HEK293 (cell line): ENCODE results near the gene TOP3A.
A peak's percentile ranks its signal among the peaks of the same experiment; 100 is the strongest.

Experiments used
- CTCF ChIA-PET: fragments of 350-600 bp; formaldehyde crosslinking; extraction: SDS; loops from one replicate; lab custom pipeline; 2021; ENCODE audit warnings: antibody characterized with exemption; lab: Yijun Ruan, JAX
- POLR2A ChIA-PET: fragments of 300-600 bp; formaldehyde crosslinking; extraction: SDS; loops from one replicate; lab custom pipeline; 2020; ENCODE audit warnings: antibody characterized with exemption, inconsistent platforms; lab: Yijun Ruan, JAX
- H3K27ac ChIP-seq: fragments of 200-500 bp; sonication (Bioruptor generic); 2 replicates; pipeline ENCODE4 v1.5.1; 2014; ENCODE audit warnings: low read depth, low read length, control low read depth, inconsistent platforms; ENCODE audit errors: extremely low read depth
- H3K36me3 ChIP-seq, 2 experiments: fragments of 200-500 bp in 1 of 2; sonication (Bioruptor generic) in 1 of 2; 1 replicate in 1 of 2; 2 replicates in 1 of 2; pipeline ENCODE4 v1.5.1; 2014 to 2017; ENCODE audit warnings: inconsistent platforms in 2 of 2, low read length in 2 of 2; ENCODE audit not compliant: control insufficient read depth in 2 of 2, insufficient read depth in 1 of 2
- H3K4me1 ChIP-seq: fragments of 200-500 bp; sonication (Bioruptor generic); 2 replicates; pipeline ENCODE4 v1.5.1; 2014; ENCODE audit warnings: mild to moderate bottlenecking, low read length, inconsistent platforms; ENCODE audit not compliant: control insufficient read depth, insufficient read depth
- H3K4me3 ChIP-seq: 2 replicates; pipeline ENCODE4 v1.5.1; 2011; ENCODE audit warnings: low read depth, mild to moderate bottlenecking, control low read depth, low read length, moderate library complexity
- H3K9me3 ChIP-seq: fragments of 200-500 bp; sonication (Bioruptor generic); 2 replicates; pipeline ENCODE4 v1.5.1; 2014; ENCODE audit warnings: low read depth, low read length, inconsistent platforms; ENCODE audit not compliant: control insufficient read depth, insufficient read depth
- BCL11B ChIP-seq: fragments of 450-650 bp; formaldehyde crosslinking; IDR thresholded peaks from 2 replicates; pipeline ENCODE4 v1.5.1; 2016; ENCODE audit warnings: low read depth, missing biosample characterization, missing genetic modification characterization
- KLF8 ChIP-seq: fragments of 450-650 bp; formaldehyde crosslinking; IDR thresholded peaks from 2 replicates; pipeline ENCODE4 v1.5.1; 2016; ENCODE audit warnings: missing biosample characterization, missing genetic modification characterization
- KLF9 ChIP-seq: fragments of 450-650 bp; formaldehyde crosslinking; IDR thresholded peaks from 2 replicates; pipeline ENCODE4 v1.5.1; 2016; ENCODE audit warnings: missing biosample characterization, missing genetic modification characterization, low read depth
- MZF1 ChIP-seq: fragments of 450-650 bp; formaldehyde crosslinking; IDR thresholded peaks from 2 replicates; pipeline ENCODE4 v1.5.1; 2017; ENCODE audit warnings: missing biosample characterization, missing genetic modification characterization, borderline replicate concordance
- REPIN1 ChIP-seq: fragments of 450-650 bp; formaldehyde crosslinking; IDR thresholded peaks from 2 replicates; pipeline ENCODE4 v1.5.1; 2017; ENCODE audit warnings: missing biosample characterization, missing genetic modification characterization, low read depth
- SP3 ChIP-seq: fragments of 450-650 bp; formaldehyde crosslinking; IDR thresholded peaks from 2 replicates; pipeline ENCODE4 v1.5.1; 2016; ENCODE audit warnings: missing biosample characterization, missing genetic modification characterization
- ZBTB7A ChIP-seq: fragments of 450-650 bp; formaldehyde crosslinking; IDR thresholded peaks from 2 replicates; pipeline ENCODE4 v1.5.1; 2016; ENCODE audit warnings: low read depth, missing biosample characterization, missing genetic modification characterization
- ZFHX2 ChIP-seq: fragments of 450-650 bp; formaldehyde crosslinking; conservative IDR thresholded peaks from 2 replicates; pipeline ENCODE4 v1.5.1; 2016; ENCODE audit warnings: missing biosample characterization, missing genetic modification characterization
- ZNF184 ChIP-seq: fragments of 450-650 bp; IDR thresholded peaks from 2 replicates; pipeline ENCODE4 v1.5.1; 2018; ENCODE audit warnings: missing biosample characterization, mild to moderate bottlenecking, missing genetic modification characterization
- ZNF202 ChIP-seq: fragments of 450-650 bp; formaldehyde crosslinking; IDR thresholded peaks from 2 replicates; pipeline ENCODE4 v1.5.1; 2016; ENCODE audit warnings: missing biosample characterization, missing genetic modification characterization, borderline replicate concordance
- ZNF48 ChIP-seq: fragments of 450-650 bp; formaldehyde crosslinking; IDR thresholded peaks from 2 replicates; pipeline ENCODE4 v1.5.1; 2016; ENCODE audit warnings: missing biosample characterization, missing genetic modification characterization
- ZNF514 ChIP-seq: fragments of 450-650 bp; formaldehyde crosslinking; IDR thresholded peaks from 2 replicates; pipeline ENCODE4 v1.5.1; 2016; ENCODE audit warnings: missing biosample characterization, missing genetic modification characterization
- TF ChIP-seq, protein P1 (sequence below): fragments of 450-650 bp; formaldehyde crosslinking; IDR thresholded peaks from 2 replicates; pipeline ENCODE4 v1.5.1; 2016; ENCODE audit warnings: missing biosample characterization, missing genetic modification characterization
- TF ChIP-seq, protein P2 (sequence below): sonication (generic); formaldehyde crosslinking; IDR thresholded peaks from 2 replicates; pipeline ENCODE4 v1.8.1; 2022; ENCODE audit warnings: mild to moderate bottlenecking, moderate library complexity, missing genetic modification reagents
- TF ChIP-seq, protein P3 (sequence below): fragments of 450-650 bp; formaldehyde crosslinking; IDR thresholded peaks from 2 replicates; pipeline ENCODE4 v1.5.1; 2016; ENCODE audit warnings: missing biosample characterization, missing genetic modification characterization

TOP3A gene

DNA sequence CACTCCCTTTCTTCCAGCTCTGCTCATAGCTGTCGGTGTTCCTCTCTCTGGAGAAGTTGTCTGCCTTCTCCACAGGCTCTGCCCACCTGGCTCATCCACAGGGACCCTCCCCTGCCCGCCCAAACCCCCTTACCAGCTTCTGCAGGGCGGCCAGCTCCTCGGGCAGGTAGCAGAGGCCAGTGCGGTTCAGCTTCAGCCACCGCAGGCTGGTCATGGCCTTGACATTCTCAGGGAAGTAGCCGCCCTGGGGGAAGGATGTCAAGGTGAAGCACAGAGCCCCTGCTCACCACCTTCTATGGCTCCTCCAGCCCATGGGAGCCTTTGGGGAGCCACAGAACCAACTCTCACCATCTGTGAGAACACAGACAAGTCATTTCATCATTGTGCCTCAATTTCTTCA lies 58.0 kb downstream of the TOP3A start:
- peaks cover 12% of the 10 kb centered on the region for H3K4me1 ChIP-seq
- no peaks in the 10 kb centered on the region for H3K9me3 ChIP-seq
- peak overlapping the region; percentile 96; the same call in 1 of the 2 replicates for H3K27ac ChIP-seq
- CTCF ChIA-PET: interaction anchor here (0.9 to 1.5 kb wide), 2 partner anchors 9 to 45 kb away, joined by 3 to 4 read pairs; no protein-coding TSS in a partner anchor
- peaks cover 9 to 54% of the 10 kb centered on the region in 2 experiments for H3K36me3 ChIP-seq
- H3K4me3 ChIP-seq: no peak overlapping the region
- POLR2A ChIA-PET: interaction anchor here (1.4 kb wide), 1 partner anchor 58 kb away, joined by 4 read pairs; the partner anchor contains the start of genes SMCR8 and TOP3A
- TF ChIP-seq BCL11B (tag by site-specific recombination) (no peak), ZNF48 (tag by site-specific recombination) (no peak), MZF1 (tag by site-specific recombination) (no peak), ZBTB7A (no peak), ZFHX2 (no peak), ZNF202 (tag by site-specific recombination) (no peak), ZNF514 (no peak), SP3 (no peak), ZNF184 (tag by site-specific recombination) (no peak), KLF9 (tag by site-specific recombination) (no peak), REPIN1 (tag by site-specific recombination) (no peak), KLF8 (tag by site-specific recombination) (no peak)
- TF ChIP-seq, protein P1, sequence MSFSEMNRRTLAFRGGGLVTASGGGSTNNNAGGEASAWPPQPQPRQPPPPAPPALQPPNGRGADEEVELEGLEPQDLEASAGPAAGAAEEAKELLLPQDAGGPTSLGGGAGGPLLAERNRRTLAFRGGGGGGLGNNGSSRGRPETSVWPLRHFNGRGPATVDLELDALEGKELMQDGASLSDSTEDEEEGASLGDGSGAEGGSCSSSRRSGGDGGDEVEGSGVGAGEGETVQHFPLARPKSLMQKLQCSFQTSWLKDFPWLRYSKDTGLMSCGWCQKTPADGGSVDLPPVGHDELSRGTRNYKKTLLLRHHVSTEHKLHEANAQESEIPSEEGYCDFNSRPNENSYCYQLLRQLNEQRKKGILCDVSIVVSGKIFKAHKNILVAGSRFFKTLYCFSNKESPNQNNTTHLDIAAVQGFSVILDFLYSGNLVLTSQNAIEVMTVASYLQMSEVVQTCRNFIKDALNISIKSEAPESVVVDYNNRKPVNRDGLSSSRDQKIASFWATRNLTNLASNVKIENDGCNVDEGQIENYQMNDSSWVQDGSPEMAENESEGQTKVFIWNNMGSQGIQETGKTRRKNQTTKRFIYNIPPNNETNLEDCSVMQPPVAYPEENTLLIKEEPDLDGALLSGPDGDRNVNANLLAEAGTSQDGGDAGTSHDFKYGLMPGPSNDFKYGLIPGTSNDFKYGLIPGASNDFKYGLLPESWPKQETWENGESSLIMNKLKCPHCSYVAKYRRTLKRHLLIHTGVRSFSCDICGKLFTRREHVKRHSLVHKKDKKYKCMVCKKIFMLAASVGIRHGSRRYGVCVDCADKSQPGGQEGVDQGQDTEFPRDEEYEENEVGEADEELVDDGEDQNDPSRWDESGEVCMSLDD: no peak
- TF ChIP-seq, protein P2, sequence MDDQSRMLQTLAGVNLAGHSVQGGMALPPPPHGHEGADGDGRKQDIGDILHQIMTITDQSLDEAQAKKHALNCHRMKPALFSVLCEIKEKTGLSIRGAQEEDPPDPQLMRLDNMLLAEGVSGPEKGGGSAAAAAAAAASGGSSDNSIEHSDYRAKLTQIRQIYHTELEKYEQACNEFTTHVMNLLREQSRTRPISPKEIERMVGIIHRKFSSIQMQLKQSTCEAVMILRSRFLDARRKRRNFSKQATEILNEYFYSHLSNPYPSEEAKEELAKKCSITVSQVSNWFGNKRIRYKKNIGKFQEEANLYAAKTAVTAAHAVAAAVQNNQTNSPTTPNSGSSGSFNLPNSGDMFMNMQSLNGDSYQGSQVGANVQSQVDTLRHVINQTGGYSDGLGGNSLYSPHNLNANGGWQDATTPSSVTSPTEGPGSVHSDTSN (CRISPR knock-in tag): no peak
- TF ChIP-seq, all 188 proteins: peak for 0

DNA sequence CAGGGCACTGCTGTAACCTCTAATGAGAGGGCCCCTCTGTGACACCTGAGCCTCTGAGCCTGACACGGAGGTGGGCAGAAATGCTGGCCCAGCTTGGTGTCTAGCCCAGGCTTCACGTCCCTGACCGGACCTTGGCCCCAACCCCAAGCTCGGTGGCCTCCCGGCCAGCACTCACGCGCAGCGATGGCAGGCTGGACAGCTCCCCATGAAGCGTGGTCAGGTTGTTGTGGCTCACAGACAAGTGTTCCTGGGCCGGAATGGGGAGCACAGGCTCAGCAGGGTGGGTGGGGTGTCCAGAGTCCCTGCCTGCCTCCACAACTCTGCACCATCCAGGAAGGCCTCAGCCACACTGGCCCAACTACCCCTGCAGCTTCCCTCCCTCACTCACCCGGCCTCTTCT lies 58.4 kb downstream of the TOP3A start:
- POLR2A ChIA-PET: no interaction called here
- no peak overlapping the region for H3K4me3 ChIP-seq
- 0 out of 2 replicates have a peak overlapping the region, but pooled peaks have one; percentile 96 for H3K27ac ChIP-seq

More for the DNA sequence above, 58.4 kb downstream of the TOP3A start:
- H3K4me1 ChIP-seq: peaks cover 12% of the 10 kb centered on the region
- CTCF ChIA-PET: interaction anchor here (1.5 kb wide), 1 partner anchor 9 kb away, joined by 4 read pairs; no protein-coding TSS in a partner anchor
- TF ChIP-seq, protein P3, sequence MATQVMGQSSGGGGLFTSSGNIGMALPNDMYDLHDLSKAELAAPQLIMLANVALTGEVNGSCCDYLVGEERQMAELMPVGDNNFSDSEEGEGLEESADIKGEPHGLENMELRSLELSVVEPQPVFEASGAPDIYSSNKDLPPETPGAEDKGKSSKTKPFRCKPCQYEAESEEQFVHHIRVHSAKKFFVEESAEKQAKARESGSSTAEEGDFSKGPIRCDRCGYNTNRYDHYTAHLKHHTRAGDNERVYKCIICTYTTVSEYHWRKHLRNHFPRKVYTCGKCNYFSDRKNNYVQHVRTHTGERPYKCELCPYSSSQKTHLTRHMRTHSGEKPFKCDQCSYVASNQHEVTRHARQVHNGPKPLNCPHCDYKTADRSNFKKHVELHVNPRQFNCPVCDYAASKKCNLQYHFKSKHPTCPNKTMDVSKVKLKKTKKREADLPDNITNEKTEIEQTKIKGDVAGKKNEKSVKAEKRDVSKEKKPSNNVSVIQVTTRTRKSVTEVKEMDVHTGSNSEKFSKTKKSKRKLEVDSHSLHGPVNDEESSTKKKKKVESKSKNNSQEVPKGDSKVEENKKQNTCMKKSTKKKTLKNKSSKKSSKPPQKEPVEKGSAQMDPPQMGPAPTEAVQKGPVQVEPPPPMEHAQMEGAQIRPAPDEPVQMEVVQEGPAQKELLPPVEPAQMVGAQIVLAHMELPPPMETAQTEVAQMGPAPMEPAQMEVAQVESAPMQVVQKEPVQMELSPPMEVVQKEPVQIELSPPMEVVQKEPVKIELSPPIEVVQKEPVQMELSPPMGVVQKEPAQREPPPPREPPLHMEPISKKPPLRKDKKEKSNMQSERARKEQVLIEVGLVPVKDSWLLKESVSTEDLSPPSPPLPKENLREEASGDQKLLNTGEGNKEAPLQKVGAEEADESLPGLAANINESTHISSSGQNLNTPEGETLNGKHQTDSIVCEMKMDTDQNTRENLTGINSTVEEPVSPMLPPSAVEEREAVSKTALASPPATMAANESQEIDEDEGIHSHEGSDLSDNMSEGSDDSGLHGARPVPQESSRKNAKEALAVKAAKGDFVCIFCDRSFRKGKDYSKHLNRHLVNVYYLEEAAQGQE (tag by site-specific recombination): peak; percentile 85
- no peak for TF ChIP-seq ZNF184 (tag by site-specific recombination)
- peaks cover 9 to 59% of the 10 kb centered on the region in 2 experiments for H3K36me3 ChIP-seq
- H3K9me3 ChIP-seq: no peaks in the 10 kb centered on the region
